Measurements from ENCODE around the gene GFAP. TPM values are rescaled to one million over a fixed set of nuclear protein-coding genes. Genes with fewer than 3 reads are reported as not detected.
A peak's percentile ranks its signal among the peaks of the same experiment; 100 is the strongest.

GFAP gene
- total RNA-seq, 1 donor from 2014 or later = 8.2 TPM

- no peak for DNase-seq (ENCODE audit: low read depth)
Measured at GRCh38 chr17:44915862-44916780, 821 bp upstream of the GFAP start.

- DNase-seq (ENCODE audit: low read depth) = no peak
Measured at GRCh38 chr17:44914698-44915271, 515 bp downstream of the GFAP start.

DNA sequence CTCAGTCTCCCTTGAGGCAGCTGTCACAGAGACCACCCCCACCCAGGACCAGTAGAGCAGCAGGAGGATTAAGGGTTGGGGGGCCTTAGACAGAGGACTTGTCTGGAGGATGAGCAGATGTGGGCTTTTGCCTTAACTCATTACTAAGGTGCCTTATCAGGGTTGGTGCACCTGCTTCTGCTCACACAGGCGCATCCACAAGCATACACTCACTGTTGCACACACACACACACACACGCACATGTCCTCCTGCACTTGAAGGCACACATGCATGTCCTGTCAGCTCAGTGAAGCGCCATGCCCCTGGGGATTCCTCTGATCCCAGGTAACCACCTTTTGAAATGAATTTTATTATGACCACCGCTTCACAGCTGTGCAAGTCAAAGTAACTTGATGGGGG, 1.2 kb downstream of the GFAP start:
- no peak for DNase-seq (ENCODE audit: low read depth)

GRCh38 chr17:44913676-44914075, 1.6 kb downstream of the GFAP start:
- DNase-seq (ENCODE audit: low read depth) = no peak

DNA sequence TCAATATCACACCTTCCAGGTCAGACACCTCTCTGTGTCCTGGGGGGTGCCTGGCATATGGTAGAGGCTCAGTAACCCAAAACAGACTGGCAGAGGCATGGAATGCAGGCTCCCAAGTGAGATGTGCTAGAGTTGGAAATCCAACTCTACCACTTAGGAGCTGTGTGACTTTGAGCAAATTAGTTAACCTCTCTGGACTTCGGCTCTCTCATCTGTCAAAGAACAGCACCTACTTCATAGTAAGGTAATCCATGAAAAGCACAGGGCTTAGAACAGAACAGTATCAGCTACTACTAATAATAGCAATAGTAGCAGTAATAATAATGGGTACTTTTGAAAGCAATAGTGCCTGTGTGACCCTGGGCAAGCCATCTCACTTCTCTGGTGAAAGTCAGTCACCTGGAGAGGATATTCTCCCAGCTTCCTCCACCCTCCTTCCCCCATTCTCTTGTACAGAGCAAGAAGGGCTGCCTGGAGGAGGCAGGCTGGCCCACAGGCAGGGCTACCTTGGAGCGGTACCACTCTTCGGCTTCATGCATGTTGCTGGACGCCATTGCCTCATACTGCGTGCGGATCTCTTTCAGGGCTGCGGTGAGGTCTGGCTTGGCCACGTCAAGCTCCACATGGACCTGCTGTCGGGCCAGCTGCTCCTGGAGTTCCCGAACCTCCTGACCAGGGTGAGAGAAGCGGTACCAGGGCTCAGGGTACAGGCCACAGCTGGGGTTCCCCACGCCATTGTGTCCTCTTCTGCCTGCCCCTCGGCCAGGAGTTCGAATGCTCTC, 2.3 kb downstream of the GFAP start:
- DNase-seq (ENCODE audit: low read depth) = no peak

GRCh38 chr17:44911133-44912001, 3.9 kb downstream of the GFAP start:
- DNase-seq (ENCODE audit: low read depth) = peak; percentile 40

- no peak for DNase-seq (ENCODE audit: low read depth)
Measured at GRCh38 chr17:44910231-44911106, 4.8 kb downstream of the GFAP start.

GRCh38 chr17:44909681-44910144, 5.6 kb downstream of the GFAP start:
- DNase-seq (ENCODE audit: low read depth) = peak; percentile 91

- DNase-seq (ENCODE audit: low read depth) = no peak
Measured at GRCh38 chr17:44908761-44909326, 6.5 kb downstream of the GFAP start.

DNA sequence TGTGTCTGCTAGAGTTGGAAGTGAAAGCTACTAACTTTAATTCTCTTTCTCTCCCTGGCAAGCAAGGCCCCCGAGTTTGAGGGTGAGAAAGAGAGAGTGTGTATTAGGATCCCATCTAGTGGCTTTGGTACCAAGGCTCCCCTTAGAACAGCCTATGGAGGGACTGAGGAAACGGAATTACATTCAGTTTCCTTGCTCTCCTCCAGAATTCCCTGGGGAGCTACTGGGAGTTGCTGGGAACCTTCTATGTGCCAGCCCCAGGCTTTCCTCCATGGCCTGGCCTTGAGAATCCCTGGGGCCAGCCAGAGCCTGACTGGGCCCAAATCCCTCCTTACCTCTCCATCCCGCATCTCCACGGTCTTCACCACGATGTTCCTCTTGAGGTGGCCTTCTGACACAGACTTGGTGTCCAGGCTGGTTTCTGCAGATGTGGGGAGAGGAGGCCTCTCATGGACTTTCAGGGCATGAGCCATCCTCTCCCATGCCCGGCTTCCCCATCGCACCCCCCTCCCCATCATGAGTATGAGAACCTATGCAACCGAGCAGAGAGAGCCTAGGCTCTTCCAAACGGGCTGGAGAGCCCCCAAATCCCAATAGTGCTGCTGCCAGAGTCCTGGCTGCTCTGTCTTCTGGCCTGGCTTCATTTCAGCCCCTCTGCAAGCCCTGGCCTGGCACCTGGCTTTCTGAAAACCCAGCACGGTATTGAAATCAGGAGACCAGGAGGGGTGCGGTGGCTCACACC, 7.4 kb downstream of the GFAP start:
- DNase-seq (ENCODE audit: low read depth) = no peak

DNA sequence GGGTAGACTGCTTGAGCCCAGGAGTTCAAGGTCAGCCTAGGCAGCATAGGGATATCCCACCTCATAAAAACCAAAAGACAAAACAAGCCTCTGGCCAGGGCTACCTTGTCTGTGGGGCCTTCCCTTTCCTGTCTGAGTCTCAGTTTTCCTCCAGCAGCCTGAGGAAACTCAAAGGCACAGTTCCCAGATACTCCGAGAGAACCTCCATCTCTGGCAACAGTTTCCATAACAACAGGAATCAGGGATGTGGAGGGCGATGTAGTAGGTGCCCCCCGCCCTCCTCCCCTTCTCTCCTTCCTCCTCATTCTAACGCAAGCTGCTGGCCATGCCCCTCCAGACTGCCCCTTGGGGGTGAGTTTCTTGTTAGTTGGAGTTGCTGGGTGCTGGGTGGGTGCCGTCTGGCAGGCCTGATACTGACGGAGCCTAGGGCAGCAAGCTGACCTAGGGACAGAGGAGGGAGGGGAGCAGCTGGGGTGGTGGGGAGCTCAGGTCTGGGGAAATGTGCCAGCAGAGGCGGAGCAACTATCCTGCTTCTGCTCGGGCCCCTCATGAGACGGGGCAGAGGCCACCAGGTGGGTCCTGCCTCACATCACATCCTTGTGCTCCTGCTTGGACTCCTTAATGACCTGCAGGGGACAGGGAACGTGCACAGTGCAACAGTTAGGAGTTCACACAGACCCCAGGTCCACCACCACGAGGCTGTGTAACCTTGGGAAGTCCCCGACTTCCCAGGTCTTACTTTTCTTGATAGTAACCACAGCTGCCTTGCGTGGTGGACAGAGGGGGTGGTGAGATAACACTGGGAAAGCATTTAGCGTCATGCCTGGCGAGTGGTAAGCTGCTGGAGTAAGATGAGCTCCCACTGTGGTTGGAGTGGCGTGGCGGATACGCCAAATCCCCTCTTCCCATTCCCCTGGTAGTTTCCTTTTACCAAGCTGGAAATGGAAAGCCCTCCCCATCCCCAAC, 8.3 kb downstream of the GFAP start:
- DNase-seq (ENCODE audit: low read depth) = no peak

GRCh38 chr17:44906010-44906646, 9.2 kb downstream of the GFAP start:
- peak; percentile 85 for DNase-seq (ENCODE audit: low read depth)

- DNase-seq (ENCODE audit: low read depth) = no peak
Measured at GRCh38 chr17:44905006-44906000, 10.0 kb downstream of the GFAP start.

DNA sequence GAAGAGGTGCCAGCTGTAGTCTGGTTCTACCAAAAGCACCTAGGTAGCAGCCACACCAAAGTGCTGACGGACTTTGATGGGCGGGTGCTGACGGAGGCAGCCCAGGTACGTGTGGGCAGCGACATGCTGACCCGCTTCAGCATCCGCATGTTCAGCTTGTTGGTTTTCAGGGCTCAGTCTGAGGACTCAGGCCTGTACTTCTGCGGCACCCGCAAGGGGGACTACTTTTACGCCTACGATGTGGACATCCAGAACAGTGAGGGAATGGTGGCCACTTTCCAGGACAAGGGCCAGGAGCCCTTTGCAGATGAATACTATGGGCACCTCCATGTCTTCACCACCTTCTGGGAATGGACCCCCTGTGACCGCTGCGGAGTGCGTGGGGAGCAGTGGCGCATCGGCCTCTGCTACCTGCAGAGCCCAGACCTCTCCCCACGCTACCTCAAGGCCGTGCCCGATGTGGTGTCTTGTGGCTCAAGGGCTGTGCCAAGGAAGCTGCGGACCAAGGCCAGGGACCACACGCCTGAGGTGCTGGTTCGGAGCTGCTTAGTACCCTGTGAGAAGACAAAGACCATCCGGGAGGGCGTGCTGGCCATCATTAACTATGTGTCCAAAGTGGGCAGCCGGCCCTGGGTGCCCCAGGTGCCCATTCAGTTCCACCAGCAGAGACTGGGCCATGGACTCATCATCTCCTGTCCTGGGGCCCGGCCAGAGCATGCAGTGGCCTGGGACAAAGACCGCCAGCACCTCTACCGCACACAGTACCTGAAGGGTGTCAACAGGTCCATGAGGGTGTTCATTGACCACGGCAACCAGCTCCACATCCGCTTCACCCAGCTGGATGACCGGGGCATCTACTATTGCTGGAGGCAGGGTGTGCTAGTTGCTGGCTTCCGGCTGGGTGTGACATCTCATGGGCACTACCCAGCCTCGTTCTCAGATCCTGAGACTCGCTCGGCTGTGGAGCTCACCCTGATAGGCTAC, 11.0 kb downstream of the GFAP start:
- DNase-seq (ENCODE audit: low read depth) = no peak

DNA sequence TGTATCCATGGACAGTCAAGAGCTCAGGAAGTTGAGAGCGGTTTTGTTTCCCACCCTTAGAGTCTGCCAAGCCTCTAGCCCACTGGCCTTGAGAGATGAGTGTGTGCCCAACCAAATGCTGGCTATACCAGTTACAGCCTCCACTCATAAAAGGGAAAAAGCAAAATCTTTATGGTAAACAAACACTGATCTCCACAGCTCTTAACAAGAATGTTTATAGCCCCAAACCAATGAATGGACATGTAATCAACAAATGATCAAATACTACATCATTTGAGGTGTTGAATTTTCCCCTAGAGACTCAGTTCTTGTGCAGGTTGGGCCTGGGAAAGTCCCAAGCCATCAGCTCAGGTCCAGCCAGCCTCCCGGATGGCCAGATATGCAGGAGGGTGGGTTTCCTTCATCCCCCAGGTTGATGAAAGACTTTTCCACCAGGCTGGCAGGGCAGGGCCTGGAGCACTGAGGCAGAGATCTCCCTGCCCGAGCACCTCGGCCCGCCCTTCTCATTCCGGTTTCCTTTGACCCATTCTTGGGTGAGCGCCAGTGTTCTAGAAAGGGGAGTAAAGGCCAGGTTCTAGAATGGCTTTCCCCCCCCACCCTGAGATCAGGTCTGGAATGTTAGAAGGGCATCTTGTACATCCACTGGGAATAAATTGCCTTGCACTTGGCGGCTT, 12.2 kb downstream of the GFAP start:
- no peak for DNase-seq (ENCODE audit: low read depth)

Data from renal cortical epithelial cell (primary cell).